Measurements from ENCODE around the gene KANK4.
"Not testable (repeated sequence)": the region's sequence is repeated elsewhere in the genome, so short reads cannot be mapped to it uniquely, and the experiment has no call there.

Gene KANK4

GRCh38 chr1:62247391-62248168 lies 71.7 kb downstream of the KANK4 start:
- Mint-ChIP-seq H3K27ac (no peak overlapping the region), H3K36me3 (ENCODE audit: low read depth) (no peaks in the 10 kb centered on the region)

GRCh38 chr1:62245201-62245600 lies 74.0 kb downstream of the KANK4 start:
- Mint-ChIP-seq H3K36me3 (ENCODE audit: low read depth) (no peaks in the 10 kb centered on the region), H3K4me3 (no peak overlapping the region), H3K27ac (no peak overlapping the region), H3K9me3 (no peaks in the 10 kb centered on the region), H3K27me3 (no peaks in the 10 kb centered on the region), H3K4me1 (ENCODE audit: low read depth) (no peaks in the 10 kb centered on the region)

More at GRCh38 chr1:62247391-62248168, 71.7 kb downstream of the KANK4 start:
- H3K27me3 Mint-ChIP-seq = no peaks in the 10 kb centered on the region
- no peak overlapping the region for H3K4me3 Mint-ChIP-seq
- H3K9me3 Mint-ChIP-seq = no peaks in the 10 kb centered on the region
- no peaks in the 10 kb centered on the region for H3K4me1 Mint-ChIP-seq (ENCODE audit: low read depth)

GRCh38 chr1:62244380-62244779 lies 74.9 kb downstream of the KANK4 start:
- H3K27me3 Mint-ChIP-seq; H3K27ac Mint-ChIP-seq; H3K9me3 Mint-ChIP-seq; H3K36me3 Mint-ChIP-seq (ENCODE audit: low read depth); H3K4me3 Mint-ChIP-seq; H3K4me1 Mint-ChIP-seq (ENCODE audit: low read depth): not testable (repeated sequence)

GRCh38 chr1:62241371-62242131 lies 77.7 kb downstream of the KANK4 start:
- H3K36me3 Mint-ChIP-seq (ENCODE audit: low read depth) = no peaks in the 10 kb centered on the region
- H3K9me3 Mint-ChIP-seq = no peaks in the 10 kb centered on the region
- no peak overlapping the region for H3K4me3 Mint-ChIP-seq
- no peaks in the 10 kb centered on the region for H3K27me3 Mint-ChIP-seq
- no peak overlapping the region for H3K27ac Mint-ChIP-seq
- no peaks in the 10 kb centered on the region for H3K4me1 Mint-ChIP-seq (ENCODE audit: low read depth)

GRCh38 chr1:62240651-62241370 lies 78.4 kb downstream of the KANK4 start:
- Mint-ChIP-seq H3K27me3 (no peaks in the 10 kb centered on the region), H3K36me3 (ENCODE audit: low read depth) (no peaks in the 10 kb centered on the region), H3K4me1 (ENCODE audit: low read depth) (no peaks in the 10 kb centered on the region), H3K27ac (no peak overlapping the region), H3K4me3 (no peak overlapping the region), H3K9me3 (no peaks in the 10 kb centered on the region)

- H3K27me3 Mint-ChIP-seq = not testable (repeated sequence)
These were observed 79.4 kb downstream of the KANK4 start for GRCh38 chr1:62239652-62240403.

GRCh38 chr1:62238507-62238906 lies 80.7 kb downstream of the KANK4 start:
- H3K36me3 Mint-ChIP-seq (ENCODE audit: low read depth) = no peaks in the 10 kb centered on the region
- no peaks in the 10 kb centered on the region for H3K27me3 Mint-ChIP-seq
- H3K9me3 Mint-ChIP-seq = no peaks in the 10 kb centered on the region
- H3K27ac Mint-ChIP-seq = no peak overlapping the region
- no peaks in the 10 kb centered on the region for H3K4me1 Mint-ChIP-seq (ENCODE audit: low read depth)
- no peak overlapping the region for H3K4me3 Mint-ChIP-seq

More at GRCh38 chr1:62239652-62240403, 79.4 kb downstream of the KANK4 start:
- H3K4me1 Mint-ChIP-seq (ENCODE audit: low read depth); H3K36me3 Mint-ChIP-seq (ENCODE audit: low read depth); H3K27ac Mint-ChIP-seq; H3K4me3 Mint-ChIP-seq; H3K9me3 Mint-ChIP-seq: not testable (repeated sequence)

- Mint-ChIP-seq H3K27me3 (no peaks in the 10 kb centered on the region), H3K27ac (no peak overlapping the region), H3K4me1 (ENCODE audit: low read depth) (no peaks in the 10 kb centered on the region), H3K36me3 (ENCODE audit: low read depth) (no peaks in the 10 kb centered on the region), H3K4me3 (no peak overlapping the region), H3K9me3 (no peaks in the 10 kb centered on the region)
These were observed 81.3 kb downstream of the KANK4 start for GRCh38 chr1:62237950-62238374.

GRCh38 chr1:62237361-62237760 lies 81.9 kb downstream of the KANK4 start:
- H3K36me3 Mint-ChIP-seq (ENCODE audit: low read depth) = no peaks in the 10 kb centered on the region
- H3K27ac Mint-ChIP-seq = no peak overlapping the region
- no peak overlapping the region for H3K4me3 Mint-ChIP-seq
- no peaks in the 10 kb centered on the region for H3K4me1 Mint-ChIP-seq (ENCODE audit: low read depth)
- H3K27me3 Mint-ChIP-seq = no peaks in the 10 kb centered on the region
- no peaks in the 10 kb centered on the region for H3K9me3 Mint-ChIP-seq

GRCh38 chr1:62235576-62235975 lies 83.7 kb downstream of the KANK4 start:
- H3K27ac Mint-ChIP-seq = no peak overlapping the region

GRCh38 chr1:62234688-62235087 lies 84.5 kb downstream of the KANK4 start:
- no peaks in the 10 kb centered on the region for H3K4me1 Mint-ChIP-seq (ENCODE audit: low read depth)
- H3K9me3 Mint-ChIP-seq = no peaks in the 10 kb centered on the region
- no peak overlapping the region for H3K27ac Mint-ChIP-seq
- no peaks in the 10 kb centered on the region for H3K36me3 Mint-ChIP-seq (ENCODE audit: low read depth)
- H3K27me3 Mint-ChIP-seq = peaks cover 4% of the 10 kb centered on the region
- H3K4me3 Mint-ChIP-seq = no peak overlapping the region

More at GRCh38 chr1:62235576-62235975, 83.7 kb downstream of the KANK4 start:
- H3K27me3 Mint-ChIP-seq = peaks cover 2% of the 10 kb centered on the region
- H3K36me3 Mint-ChIP-seq (ENCODE audit: low read depth) = no peaks in the 10 kb centered on the region
- H3K4me3 Mint-ChIP-seq = no peak overlapping the region
- no peaks in the 10 kb centered on the region for H3K9me3 Mint-ChIP-seq
- H3K4me1 Mint-ChIP-seq (ENCODE audit: low read depth) = no peaks in the 10 kb centered on the region

- Mint-ChIP-seq H3K9me3 (no peaks in the 10 kb centered on the region), H3K4me1 (ENCODE audit: low read depth) (no peaks in the 10 kb centered on the region), H3K27me3 (peaks cover 4% of the 10 kb centered on the region), H3K36me3 (ENCODE audit: low read depth) (no peaks in the 10 kb centered on the region), H3K4me3 (no peak overlapping the region), H3K27ac (no peak overlapping the region)
These were observed 85.2 kb downstream of the KANK4 start for GRCh38 chr1:62233926-62234450.

GRCh38 chr1:62232871-62233278 lies 86.4 kb downstream of the KANK4 start:
- Mint-ChIP-seq H3K4me1 (ENCODE audit: low read depth) (no peaks in the 10 kb centered on the region), H3K36me3 (ENCODE audit: low read depth) (no peaks in the 10 kb centered on the region), H3K9me3 (no peaks in the 10 kb centered on the region), H3K4me3 (no peak overlapping the region), H3K27ac (no peak overlapping the region), H3K27me3 (peaks cover 4% of the 10 kb centered on the region)

- Mint-ChIP-seq H3K36me3 (ENCODE audit: low read depth) (no peaks in the 10 kb centered on the region), H3K27ac (no peak overlapping the region), H3K4me1 (ENCODE audit: low read depth) (no peaks in the 10 kb centered on the region), H3K4me3 (no peak overlapping the region), H3K9me3 (no peaks in the 10 kb centered on the region), H3K27me3 (peaks cover 4% of the 10 kb centered on the region)
These were observed 88.5 kb downstream of the KANK4 start for GRCh38 chr1:62230718-62231117.
